ENCODE measurements around the gene SOX5. TPM values are rescaled to one million over a fixed set of nuclear protein-coding genes. Genes with fewer than 3 reads are reported as not detected.

SOX5 gene
- total RNA-seq, 4 donors from 2014 or later = 47.1 to 56.8 (median 50.2) TPM

GRCh38 chr12:23533699-23534098 is 415.8 kb downstream of the SOX5 start:
- TF ChIP-seq, protein P1, sequence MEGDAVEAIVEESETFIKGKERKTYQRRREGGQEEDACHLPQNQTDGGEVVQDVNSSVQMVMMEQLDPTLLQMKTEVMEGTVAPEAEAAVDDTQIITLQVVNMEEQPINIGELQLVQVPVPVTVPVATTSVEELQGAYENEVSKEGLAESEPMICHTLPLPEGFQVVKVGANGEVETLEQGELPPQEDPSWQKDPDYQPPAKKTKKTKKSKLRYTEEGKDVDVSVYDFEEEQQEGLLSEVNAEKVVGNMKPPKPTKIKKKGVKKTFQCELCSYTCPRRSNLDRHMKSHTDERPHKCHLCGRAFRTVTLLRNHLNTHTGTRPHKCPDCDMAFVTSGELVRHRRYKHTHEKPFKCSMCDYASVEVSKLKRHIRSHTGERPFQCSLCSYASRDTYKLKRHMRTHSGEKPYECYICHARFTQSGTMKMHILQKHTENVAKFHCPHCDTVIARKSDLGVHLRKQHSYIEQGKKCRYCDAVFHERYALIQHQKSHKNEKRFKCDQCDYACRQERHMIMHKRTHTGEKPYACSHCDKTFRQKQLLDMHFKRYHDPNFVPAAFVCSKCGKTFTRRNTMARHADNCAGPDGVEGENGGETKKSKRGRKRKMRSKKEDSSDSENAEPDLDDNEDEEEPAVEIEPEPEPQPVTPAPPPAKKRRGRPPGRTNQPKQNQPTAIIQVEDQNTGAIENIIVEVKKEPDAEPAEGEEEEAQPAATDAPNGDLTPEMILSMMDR (IDR thresholded peaks at IDR 0.05; ENCODE audit: low read depth) = no peak

GRCh38 chr12:23533265-23533664 is 416.2 kb downstream of the SOX5 start:
- TF ChIP-seq, protein P1 (IDR thresholded peaks at IDR 0.05; ENCODE audit: low read depth) = no peak

GRCh38 chr12:23528316-23528715 is 421.2 kb downstream of the SOX5 start:
- TF ChIP-seq, protein P1 (IDR thresholded peaks at IDR 0.05; ENCODE audit: low read depth) = no peak

DNA sequence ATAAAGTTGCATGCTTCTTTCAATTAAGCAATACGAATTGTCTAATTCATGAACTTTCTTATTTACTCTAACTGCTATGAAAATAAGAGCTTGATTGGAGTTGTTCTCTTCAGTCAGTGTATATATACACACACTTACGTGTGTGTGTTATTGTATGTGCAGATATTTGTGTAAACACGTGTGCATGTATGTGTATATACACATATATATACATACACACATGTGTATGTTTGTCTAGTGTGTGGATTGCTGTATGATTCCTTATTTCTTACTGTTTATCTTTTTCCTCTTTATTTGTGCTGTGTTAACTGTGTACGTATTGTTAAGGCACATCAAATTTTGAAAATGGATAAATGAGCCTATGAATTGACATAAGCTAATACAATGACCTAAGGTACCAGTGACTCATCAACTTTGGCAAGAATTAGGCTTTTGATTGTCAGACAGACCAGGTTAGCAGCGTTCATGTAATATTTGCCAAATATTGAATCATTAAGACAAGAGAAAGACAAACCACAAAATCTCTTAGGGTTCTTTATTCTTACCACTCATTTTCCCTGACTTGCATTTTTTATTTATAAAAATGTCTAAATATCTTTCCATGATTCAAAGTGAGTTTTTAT is 423.9 kb downstream of the SOX5 start:
- TF ChIP-seq, protein P1 (IDR thresholded peaks at IDR 0.05; ENCODE audit: low read depth) = no peak

DNA sequence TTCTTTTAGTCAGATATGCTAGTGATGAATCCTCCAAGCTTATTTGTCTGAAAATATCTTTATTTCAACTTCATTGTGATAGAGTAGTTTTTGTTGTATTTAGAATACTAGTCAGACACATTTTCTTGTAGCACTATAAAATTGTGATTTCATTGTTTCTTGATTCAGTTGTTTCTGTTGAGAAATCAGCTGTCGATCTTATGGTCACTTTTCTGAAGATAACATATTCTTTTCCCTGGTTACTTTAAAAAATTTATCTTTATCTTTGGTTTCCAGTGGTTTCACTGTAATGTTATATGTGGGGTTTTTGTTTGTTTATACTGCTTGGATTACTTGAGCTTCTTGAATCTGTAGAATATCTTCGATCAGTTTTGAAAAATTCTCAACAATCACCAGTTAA is 426.1 kb downstream of the SOX5 start:
- TF ChIP-seq, protein P1 (IDR thresholded peaks at IDR 0.05; ENCODE audit: low read depth) = no peak

DNA sequence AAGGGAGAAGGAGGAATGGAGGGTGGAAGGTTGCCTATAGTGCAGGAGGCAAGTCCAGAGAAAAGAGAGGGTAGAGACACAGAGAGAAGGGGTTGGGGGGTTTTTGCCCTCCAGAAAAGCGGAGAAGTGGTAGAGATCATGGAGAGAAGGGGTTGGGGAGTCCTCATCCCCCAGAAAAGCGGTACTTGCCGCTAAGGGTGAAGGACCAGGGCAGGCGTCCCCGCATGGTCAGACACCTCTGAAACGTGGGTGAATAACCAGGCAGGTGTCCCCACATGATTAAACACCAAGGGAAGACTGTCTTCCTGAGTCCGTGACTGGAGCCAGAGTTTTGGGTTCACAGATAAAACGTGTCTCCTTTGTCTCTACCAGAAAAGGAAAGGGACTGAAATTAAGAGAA is 439.0 kb downstream of the SOX5 start:
- TF ChIP-seq, protein P1 (IDR thresholded peaks at IDR 0.05; ENCODE audit: low read depth) = no peak

DNA sequence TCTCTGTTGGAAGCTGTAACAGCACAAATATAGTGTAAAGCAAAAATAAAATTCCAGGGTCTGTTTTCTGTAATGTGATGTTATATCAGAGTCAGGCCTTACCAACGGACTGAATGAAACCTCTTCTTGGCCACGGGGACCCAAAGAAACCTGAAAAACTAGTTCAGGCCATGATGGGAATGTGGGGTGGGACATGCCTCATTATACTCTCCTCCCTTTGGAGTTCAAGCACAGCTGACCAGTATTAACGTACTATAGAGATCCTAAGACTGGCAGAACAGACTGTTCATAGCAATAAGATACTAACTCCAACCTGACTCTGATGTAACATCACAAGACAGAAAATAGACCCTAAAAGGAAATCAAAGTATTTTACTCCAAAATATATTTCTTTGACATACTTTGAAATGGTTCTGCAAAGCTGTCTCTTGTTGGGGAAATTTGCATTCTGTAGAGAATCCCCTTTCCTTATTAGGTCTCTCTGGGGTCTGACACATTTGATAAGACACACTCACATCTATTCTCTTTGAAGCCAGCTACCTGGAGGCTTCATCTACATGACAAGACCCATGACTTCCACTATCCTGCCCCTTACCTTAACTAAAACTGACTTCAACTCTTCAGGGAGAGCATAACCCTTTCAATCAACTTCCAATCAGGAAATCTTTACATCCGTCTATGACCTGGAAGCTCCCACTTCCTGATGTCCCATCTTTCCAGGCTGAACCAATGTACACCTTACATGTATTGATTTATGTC is 444.6 kb downstream of the SOX5 start:
- TF ChIP-seq, protein P1 (IDR thresholded peaks at IDR 0.05; ENCODE audit: low read depth) = no peak

All from subcutaneous adipose tissue (tissue), 4 donors.